Astrocyte (in vitro differentiated cells and primary cell): ENCODE data around the gene AUTS2.

ENCODE experiments used
- CTCF ChIP-seq: IDR thresholded peaks from 2 replicates; pipeline ENCODE4 v1.5.1; 2011; ENCODE audit warnings: low read depth, mild to moderate bottlenecking, inconsistent platforms, low read length, moderate library complexity; ENCODE audit not compliant: insufficient read depth
- EZH2 ChIP-seq: IDR thresholded peaks from 2 replicates; pipeline ENCODE4 v1.6.1; 2012; ENCODE audit warnings: mild to moderate bottlenecking, low read length, inconsistent platforms; ENCODE audit not compliant: insufficient read depth

DNA sequence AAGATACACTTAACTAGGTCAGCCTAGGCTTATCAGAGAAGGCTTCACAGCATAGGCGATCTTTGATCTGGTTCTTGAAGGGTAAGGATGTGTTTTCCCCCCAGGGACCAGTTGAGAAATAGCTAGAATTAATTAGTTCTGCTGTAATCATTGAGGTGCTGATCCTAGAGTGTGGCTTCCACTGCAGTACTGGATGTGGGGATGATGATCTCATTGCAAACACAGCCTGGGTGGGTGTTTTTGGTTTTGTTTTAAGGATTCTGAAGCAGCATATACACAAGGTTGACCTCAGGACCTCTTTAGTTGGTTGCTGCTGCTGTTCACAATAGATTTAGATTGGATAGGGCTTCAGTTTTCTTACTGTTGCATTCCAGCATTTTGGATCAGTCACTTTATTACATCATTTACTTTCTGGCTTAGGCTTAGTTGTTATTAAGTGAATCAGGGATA, 159.7 kb downstream of the AUTS2 start:
- TF ChIP-seq CTCF (no peak), EZH2 (no peak)
